Measurements from ENCODE around the gene DNAJB13.

The DNAJB13 gene

DNA sequence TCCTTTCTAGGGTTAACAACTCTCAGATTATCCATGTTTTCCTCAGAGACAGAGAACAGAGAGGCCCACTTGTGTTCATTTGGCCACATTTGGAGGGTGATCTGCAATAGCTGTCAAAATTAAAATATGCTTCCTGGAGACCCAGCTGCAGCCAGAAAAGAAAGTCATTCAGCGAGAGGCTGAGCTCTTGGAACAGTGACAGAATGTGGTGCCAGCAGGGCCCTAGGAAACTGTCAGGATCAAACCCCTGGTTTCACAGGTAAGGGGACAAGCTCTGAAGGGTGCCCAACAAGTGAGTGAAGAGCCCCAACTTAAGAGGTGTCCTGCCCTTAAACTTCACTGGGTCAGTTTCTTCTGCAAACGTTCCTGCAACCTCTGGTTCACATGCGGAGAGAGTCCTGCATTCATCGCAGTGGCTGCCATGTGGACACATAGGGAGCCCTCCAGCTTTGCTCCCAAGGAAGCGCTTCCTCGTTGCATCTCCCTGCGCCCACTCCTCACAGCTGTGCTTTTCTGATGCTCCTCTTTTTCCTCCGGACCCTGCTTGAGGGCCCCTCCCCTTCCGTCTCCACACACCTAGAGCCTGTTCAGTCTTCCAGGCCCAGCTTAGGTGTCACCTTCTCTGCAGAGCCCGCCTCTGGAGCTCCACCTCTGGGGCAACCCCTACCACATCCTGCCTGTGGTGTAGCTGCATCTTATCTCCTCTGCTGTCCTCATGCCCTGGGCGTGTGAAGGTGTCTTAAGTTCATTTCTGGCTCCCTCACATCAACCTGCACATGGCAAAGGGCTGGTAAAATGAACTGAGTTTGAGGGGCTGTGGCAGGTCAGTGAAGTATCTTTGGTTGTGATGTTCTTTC is 54.2 kb downstream of the DNAJB13 start:
- no peak for DNase-seq (ENCODE audit: insufficient read length, low spot score)
- no peak for TF ChIP-seq POLR2A (IDR thresholded peaks at IDR 0.05; ENCODE audit: low read depth, low read length)
- FAIRE-seq = no peak

DNA sequence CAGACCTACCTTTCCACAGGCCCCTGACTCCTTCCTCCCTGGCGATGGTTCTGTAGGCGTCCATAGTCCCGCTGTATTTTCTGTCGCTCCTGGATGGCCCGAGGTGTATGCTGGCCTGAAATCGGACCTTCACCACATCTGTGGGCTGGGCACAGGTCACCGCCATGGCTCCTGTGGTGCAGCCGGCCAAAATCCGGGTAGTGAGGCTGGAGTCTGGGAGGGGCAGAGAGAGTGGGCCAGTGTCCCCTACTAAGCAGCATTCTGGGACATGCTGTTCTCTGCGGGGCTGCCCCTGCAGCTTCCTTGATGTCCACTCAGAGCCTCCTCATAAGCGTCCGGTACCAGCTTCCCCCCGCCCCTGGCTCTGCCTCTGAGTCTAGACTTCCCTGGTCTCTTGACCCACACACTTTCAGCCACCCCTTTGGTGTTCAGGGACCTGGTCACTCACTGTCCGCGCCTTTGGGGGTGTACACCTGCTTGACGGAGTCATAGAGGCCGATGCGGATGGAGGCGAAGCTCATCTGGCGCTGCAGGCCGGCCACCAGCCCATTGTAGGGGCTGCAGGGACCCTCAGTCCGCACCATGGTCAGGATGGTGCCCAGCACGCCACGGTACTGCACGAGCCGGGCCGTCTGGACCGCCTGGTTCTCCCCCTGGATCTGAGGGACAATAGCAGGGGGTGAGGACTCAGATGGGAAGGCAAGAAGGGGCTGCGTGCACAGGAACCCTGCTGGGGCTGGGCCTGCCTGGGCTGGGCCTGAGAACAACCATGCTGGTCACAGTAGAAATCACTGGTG is 55.1 kb downstream of the DNAJB13 start:
- FAIRE-seq (no peak), DNase-seq (ENCODE audit: insufficient read length, low spot score) (no peak)
- TF ChIP-seq POLR2A (IDR thresholded peaks at IDR 0.05; ENCODE audit: low read depth, low read length) = no peak

DNA sequence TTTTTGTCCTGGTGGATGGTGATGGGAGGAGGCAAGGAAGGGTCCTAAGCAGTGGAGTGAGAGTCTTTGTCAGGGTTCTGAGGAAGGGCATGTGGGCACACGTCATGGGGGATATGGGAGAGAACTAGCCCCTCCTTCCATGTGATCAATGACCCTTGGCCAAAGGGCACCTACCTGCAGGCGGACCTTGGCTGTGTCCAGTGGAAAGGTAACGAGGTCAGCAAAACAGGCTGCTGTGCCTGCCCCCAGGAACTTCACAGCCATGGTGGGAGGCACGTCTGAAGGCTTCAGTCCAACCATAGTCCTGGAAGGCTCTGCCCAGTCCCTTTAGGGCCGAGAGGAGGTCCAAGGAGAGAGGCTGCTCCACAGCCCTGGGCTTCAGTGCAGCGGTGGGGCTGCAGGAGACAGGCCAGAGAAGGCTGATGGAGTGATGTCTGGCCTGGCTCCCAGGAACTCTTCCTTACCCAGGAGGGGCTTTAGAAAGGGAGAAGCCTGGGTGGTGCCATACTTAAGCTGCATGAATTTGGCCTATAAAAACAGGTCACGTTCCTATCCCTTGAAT is 56.0 kb downstream of the DNAJB13 start:
- DNase-seq (ENCODE audit: insufficient read length, low spot score) (no peak), FAIRE-seq (no peak)
- no peak for TF ChIP-seq POLR2A (IDR thresholded peaks at IDR 0.05; ENCODE audit: low read depth, low read length)

DNA sequence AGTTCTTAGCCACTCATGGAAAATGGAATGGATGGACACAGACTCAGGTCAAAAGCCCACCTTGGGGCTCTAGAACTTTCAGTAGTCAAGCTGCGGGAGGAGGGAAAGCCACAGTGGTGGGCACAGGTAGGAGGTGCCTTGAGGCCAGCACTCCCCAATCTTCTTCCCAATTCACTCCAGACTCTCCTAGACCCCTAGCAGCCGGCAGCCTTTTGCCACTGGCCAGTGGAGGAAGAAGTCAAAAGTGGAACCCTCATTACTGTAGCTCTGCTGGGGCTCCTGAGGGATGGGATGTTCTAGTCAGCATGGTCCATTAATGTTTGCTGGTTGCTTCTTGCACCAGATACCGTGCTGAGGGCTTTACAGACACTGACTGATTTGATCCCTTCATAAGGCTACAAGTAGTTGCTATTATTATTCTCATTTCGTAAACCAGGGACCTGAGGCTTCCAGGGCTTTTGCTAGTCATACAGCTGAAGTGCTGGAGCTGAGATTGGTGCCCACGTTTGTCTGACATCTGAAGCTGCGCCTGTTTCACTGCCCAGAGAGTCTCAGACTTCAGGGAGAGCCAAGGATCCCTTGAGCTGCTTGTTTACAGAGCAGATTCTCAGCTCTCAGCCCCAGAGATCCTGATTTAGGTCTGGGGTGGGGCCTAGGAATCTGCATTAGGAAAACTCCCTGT is 57.0 kb downstream of the DNAJB13 start:
- no peak for FAIRE-seq
- no peak for TF ChIP-seq POLR2A (IDR thresholded peaks at IDR 0.05; ENCODE audit: low read depth, low read length)

DNA sequence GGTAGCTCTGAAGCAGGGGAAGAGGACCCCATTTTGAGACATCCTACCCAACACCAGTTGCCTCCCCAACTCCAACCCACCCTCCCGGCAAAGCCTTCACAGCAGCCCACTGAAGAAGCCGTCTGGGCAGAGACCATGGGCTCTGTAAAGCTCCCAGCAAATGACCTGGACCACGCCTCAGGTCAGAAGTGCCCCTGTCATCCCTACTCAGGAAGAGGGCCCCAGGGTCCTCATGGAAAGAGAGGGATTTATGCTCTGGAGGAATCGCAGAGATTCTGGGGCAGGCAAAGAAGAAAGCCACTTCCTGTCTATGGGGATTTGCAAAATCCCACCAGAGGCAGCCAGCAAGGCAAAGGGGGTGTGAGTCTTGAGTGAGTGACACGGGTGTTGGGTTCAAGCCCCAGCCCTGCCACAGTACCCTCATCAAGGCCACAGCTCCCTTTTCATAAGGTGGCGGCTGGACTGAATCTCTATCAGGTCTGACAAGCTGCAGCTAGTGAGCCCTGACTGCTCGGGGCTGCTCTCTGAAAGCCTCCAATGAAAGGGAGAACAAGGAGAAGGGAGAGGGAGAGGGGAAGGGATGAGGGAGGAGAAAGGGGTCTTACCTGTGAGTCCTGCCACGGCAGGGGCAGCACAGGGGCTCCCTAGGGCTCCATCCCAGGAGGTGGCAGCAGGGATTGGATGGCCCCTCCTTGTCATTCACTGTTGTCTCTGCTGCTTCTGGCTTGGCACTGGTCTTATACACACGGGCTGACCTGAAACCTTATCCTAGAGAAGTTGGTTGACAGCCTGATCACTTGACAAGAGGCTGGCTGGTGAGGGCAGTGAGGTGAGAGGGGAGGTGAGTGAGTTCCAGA is 57.8 kb downstream of the DNAJB13 start, which contains the start of gene UCP3:
Gene UCP3 (minus strand): TSS at position 713 of the 857 bp plus-strand sequence. CDS start 2,043 bp downstream, outside the sequence.
- FAIRE-seq (no peak), DNase-seq (ENCODE audit: insufficient read length, low spot score) (no peak)
- TF ChIP-seq POLR2A (IDR thresholded peaks at IDR 0.05; ENCODE audit: low read depth, low read length) = no peak

More for the DNA sequence above, 57.0 kb downstream of the DNAJB13 start:
- DNase-seq (ENCODE audit: insufficient read length, low spot score) = no peak

DNA sequence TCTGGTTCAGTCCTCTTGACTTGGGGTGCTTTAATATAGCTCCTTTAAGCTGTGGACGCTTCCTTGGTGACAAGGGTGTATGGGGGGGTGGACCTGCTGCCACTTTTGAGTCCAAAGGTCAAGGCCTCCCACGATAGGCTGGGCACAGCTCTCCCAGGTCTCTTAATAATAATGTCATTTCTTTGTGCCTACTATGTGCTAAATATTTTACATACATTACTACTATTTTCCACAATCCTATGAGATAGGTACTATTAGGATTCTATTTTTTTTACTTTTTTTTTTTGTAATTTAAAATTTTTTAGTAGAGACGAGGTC is 58.4 kb downstream of the DNAJB13 start:
- no peak for TF ChIP-seq POLR2A (IDR thresholded peaks at IDR 0.05; ENCODE audit: low read depth, low read length)
- FAIRE-seq = no peak
- no peak for DNase-seq (ENCODE audit: insufficient read length, low spot score)

DNA sequence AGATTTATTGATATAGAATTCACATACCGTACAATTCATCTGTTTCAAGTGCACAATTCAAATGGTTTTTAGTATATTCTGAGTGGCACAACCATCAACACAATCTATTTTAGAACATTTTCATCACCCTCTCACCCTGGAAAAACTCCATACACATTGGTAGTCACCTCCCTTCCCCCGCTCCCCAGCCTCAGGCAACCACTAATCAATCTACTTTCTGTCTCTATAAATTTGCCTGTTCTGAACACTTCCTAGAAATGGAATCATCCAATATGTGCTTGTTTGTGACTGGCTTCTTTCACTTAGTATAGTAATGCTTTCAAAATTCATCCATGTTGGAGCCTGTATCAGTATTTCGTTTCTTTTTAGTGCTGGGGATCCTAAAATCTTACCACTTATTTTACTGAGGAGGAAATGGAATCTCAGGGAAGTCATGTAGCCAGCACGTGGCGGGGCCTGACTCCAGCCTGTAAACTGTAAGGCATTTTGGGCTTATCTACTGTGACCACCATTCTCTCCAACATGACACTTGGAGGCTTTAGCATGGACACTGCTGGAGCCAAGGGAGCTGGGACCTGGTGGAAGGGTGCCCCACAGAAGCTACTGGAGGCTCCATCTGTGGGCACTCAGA is 59.0 kb downstream of the DNAJB13 start:
- FAIRE-seq (no peak), DNase-seq (ENCODE audit: insufficient read length, low spot score) (no peak)
- no peak for TF ChIP-seq POLR2A (IDR thresholded peaks at IDR 0.05; ENCODE audit: low read depth, low read length)

DNA sequence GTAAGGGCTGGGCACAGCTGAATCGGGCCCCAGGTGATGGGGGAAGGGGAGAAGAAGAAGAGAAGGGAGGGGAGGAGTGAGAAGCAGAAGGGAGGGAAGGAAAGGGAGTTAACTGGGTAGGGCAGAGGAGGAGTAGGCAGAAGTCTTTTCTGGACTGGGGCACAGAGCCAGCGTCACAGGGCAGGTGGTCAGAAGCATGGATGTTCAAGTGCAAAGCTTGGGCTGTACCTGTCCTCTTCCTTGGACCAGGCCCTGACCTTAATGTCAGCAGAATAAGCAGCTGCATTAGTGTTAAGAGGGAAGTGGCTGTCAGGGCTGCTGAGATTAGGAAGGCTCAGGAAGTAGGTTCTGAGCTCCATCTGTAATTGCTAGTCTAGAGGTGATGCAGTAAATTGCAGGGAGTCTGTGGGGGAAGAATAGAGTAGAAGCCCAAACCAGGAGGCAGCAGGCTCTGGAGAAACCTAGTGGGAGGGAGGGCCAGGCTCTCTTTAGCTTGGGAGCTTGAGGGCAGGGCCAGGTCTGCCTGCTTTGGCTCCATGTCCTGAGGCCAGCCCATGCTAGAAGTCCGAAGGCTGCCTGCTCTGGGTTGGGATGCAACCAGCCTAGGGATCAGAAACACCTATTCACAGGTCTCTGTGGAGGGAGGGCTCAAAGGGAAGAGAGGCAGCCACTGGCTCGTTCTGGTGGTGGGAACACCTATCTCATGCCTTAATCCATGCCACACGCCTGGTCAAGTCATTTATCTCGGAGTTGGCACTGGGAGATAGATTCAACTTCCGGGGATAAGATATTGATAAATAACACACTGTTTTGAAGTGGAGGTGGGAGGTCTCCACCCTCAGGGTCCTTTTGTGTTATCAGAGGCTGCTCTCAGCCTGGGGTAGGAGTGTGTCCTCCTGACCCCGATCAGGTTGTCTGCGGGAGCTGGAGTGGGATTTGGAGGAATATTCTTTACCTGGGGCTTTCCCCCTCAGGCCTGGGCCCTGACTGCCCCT is 59.8 kb downstream of the DNAJB13 start:
- no peak for TF ChIP-seq POLR2A (IDR thresholded peaks at IDR 0.05; ENCODE audit: low read depth, low read length)
- DNase-seq (ENCODE audit: insufficient read length, low spot score) (no peak), FAIRE-seq (no peak)

DNA sequence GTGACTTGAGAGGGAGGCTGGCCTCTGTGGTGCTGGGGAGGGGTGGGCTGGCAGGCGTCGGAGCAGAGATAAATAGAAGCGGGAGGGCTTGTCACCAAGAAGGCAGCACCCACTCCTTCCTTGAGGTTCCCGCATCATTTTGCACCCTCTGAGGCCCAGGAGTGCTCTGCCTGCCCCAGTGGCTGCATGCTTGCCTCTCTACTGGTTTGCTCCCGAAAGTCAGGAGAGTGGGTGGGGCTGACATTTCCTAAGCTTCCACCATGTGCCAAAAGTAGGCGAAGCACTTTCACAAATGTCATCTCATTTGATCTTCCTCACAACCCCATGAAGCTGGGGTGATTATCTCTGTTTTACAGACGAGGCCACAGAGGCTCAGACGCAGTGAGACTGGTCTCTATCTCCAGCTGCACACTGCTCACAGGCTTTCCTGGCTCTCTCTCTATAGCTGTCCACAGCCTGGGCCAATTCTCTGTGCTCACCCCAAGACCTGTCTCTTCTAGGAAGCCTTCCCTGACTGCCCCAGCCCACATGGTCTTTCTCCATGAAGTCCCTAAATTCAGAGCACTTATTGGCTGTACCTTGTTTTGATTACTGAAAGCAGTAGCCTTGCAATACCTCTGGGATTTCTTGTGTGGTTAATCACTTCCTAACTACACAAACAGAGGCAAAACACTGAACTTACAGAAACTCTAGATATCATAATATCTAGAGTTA is 60.7 kb downstream of the DNAJB13 start:
- DNase-seq (ENCODE audit: insufficient read length, low spot score) = no peak
- FAIRE-seq = no peak
- no peak for TF ChIP-seq POLR2A (IDR thresholded peaks at IDR 0.05; ENCODE audit: low read depth, low read length)

DNA sequence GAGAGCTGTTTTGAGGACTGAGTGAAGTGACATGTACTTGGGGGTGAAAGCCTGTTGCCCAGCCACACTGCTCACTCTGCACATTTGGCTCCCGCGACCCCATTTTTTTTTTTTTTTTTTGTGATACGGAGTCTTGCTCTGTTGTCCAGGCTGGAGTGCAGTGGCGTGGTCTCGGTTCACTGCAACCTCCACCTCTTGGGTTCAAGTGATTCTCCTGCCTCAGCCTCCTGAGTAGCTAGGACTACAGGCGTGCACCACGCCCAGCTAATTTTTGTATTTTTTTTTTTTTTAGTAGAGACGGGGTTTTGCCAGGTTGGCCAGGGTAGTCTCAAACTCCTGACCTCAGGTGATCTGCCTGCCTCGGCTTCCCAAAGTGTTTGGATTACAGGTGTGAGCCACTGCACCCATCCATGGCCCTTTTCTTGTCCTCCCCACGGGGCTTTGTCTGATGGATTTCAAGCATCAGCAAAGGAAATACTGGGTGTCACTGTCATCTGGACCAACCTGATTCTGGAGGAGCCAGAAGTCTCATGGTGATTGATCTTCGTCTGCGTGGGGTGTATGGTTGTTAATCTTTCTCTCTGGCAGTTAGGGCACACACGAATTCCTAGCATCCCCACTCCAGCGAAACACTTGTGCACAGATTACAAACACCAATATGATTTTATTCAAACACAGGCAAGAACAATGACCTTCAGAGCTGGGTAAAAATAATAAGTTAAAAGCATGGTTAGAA is 61.4 kb downstream of the DNAJB13 start:
- TF ChIP-seq POLR2A (IDR thresholded peaks at IDR 0.05; ENCODE audit: low read depth, low read length) = no peak
- no peak for FAIRE-seq
- no peak for DNase-seq (ENCODE audit: insufficient read length, low spot score)
